Measurements from ENCODE around the gene FXYD7.
"Not testable (repeated sequence)": the region's sequence is repeated elsewhere in the genome, so short reads cannot be mapped to it uniquely, and the experiment has no call there.

Gene FXYD7

GRCh38 chr19:35129724-35130274 lies 13.3 kb upstream of the FXYD7 start:
- not testable (repeated sequence) for H3K27ac ChIP-seq (ENCODE audit: extremely low read depth, low read depth, low read length); H3K9me3 ChIP-seq (ENCODE audit: control insufficient read depth, insufficient read depth, low read depth, low read length); H3K4me3 ChIP-seq (ENCODE audit: low read depth, low read length); H3K36me3 ChIP-seq (ENCODE audit: control insufficient read depth in 2 of 2, insufficient read depth in 1 of 2, low read length in 2 of 2); H3K4me1 ChIP-seq (ENCODE audit: control insufficient read depth, insufficient read depth, low read length)
- ChIA-PET POLR2A (interaction anchor here (0.6 kb wide), 1 partner anchor 669 kb away, joined by 4 read pairs; no protein-coding TSS in a partner anchor), CTCF (interaction anchor here (0.6 to 1.1 kb wide), 4 partner anchors 11 to 848 kb away, joined by 3 to 4 read pairs (median 3); no protein-coding TSS in a partner anchor)

DNA sequence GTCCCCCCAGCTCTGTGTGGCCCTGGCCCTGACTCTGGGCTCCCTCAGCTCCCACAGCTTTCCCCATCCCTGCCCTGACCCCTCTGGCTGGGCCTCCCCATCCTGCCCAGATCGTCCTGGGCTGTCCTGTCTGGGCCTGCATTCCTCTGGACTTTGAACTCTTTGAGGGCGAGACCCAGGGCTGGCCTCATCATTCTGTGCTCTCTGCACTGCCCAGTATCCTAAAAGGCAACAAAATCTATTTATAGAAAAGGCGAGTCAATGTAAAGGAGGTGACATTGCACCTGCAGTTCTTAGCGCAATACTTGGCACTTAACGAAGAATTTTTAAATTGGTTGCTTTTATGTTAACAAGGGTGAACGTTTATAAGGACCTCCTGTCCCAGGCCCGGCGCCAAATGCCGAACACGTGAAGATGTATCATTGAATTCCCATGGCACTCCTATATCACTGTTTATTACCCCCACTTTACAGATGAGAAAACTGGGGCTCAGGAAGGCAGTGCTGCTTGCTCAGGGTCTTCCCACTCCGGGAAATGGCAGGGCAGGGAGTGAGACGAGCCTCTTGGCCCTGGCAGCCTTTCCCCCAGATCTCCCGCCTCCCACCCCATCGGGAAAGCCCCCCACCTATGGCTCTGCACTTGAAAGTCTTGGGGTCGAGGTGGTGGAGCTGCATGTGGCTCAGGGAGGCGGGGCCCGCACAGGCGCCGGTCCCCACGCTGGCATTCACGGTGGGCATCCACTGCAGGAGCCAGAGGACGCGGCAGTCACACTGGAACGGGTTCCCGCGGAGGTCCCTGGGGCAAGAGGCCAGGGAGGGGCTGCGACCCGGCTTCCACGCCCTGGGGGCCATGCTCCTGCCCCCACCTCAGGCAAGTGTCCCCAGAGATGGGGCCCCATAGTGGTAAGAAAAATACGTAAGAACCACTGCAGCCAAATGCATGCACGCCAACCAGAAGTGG lies 12.0 kb upstream of the FXYD7 start:
- POLR2A ChIA-PET: no interaction called here
- H3K27ac ChIP-seq (ENCODE audit: extremely low read depth, low read depth, low read length): no peak overlapping the region

More for the DNA sequence above, 12.0 kb upstream of the FXYD7 start:
- no peak for TF ChIP-seq ZNF792 (tag by site-specific recombination; IDR thresholded peaks at IDR 0.05)
- no peak for TF ChIP-seq HOXD13 (CRISPR knock-in tag; IDR thresholded peaks at IDR 0.05; ENCODE audit: borderline replicate concordance)
- TF ChIP-seq HIC1 (tag by site-specific recombination; IDR thresholded peaks at IDR 0.05): 0 out of 2 replicates have a peak, but pooled peaks have one; percentile 12
- TF ChIP-seq, protein P1, sequence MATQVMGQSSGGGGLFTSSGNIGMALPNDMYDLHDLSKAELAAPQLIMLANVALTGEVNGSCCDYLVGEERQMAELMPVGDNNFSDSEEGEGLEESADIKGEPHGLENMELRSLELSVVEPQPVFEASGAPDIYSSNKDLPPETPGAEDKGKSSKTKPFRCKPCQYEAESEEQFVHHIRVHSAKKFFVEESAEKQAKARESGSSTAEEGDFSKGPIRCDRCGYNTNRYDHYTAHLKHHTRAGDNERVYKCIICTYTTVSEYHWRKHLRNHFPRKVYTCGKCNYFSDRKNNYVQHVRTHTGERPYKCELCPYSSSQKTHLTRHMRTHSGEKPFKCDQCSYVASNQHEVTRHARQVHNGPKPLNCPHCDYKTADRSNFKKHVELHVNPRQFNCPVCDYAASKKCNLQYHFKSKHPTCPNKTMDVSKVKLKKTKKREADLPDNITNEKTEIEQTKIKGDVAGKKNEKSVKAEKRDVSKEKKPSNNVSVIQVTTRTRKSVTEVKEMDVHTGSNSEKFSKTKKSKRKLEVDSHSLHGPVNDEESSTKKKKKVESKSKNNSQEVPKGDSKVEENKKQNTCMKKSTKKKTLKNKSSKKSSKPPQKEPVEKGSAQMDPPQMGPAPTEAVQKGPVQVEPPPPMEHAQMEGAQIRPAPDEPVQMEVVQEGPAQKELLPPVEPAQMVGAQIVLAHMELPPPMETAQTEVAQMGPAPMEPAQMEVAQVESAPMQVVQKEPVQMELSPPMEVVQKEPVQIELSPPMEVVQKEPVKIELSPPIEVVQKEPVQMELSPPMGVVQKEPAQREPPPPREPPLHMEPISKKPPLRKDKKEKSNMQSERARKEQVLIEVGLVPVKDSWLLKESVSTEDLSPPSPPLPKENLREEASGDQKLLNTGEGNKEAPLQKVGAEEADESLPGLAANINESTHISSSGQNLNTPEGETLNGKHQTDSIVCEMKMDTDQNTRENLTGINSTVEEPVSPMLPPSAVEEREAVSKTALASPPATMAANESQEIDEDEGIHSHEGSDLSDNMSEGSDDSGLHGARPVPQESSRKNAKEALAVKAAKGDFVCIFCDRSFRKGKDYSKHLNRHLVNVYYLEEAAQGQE (tag by site-specific recombination; IDR thresholded peaks at IDR 0.05): no peak
- TF ChIP-seq ZNF37A (tag by site-specific recombination; IDR thresholded peaks at IDR 0.05): no peak
- no peak for TF ChIP-seq ZNF280D (tag by site-specific recombination; IDR thresholded peaks at IDR 0.05)
- TF ChIP-seq GLIS2 (tag by site-specific recombination; IDR thresholded peaks at IDR 0.05): peak; percentile 35; the same call in 1 of the 2 replicates
- TF ChIP-seq BCL6B (tag by site-specific recombination; IDR thresholded peaks at IDR 0.05): no peak
- TF ChIP-seq ZNF571 (tag by site-specific recombination; IDR thresholded peaks at IDR 0.05): no peak
- TF ChIP-seq ZNF398 (tag by site-specific recombination; IDR thresholded peaks at IDR 0.05): no peak
- no peak for TF ChIP-seq ZNF10 (tag by site-specific recombination; IDR thresholded peaks at IDR 0.05)
- TF ChIP-seq ZNF426 (tag by site-specific recombination; IDR thresholded peaks at IDR 0.05): no peak
- TF ChIP-seq ZIC2 (tag by site-specific recombination; IDR thresholded peaks at IDR 0.05): peak; percentile 20; the same call in 1 of the 2 replicates
- TF ChIP-seq, protein P2, sequence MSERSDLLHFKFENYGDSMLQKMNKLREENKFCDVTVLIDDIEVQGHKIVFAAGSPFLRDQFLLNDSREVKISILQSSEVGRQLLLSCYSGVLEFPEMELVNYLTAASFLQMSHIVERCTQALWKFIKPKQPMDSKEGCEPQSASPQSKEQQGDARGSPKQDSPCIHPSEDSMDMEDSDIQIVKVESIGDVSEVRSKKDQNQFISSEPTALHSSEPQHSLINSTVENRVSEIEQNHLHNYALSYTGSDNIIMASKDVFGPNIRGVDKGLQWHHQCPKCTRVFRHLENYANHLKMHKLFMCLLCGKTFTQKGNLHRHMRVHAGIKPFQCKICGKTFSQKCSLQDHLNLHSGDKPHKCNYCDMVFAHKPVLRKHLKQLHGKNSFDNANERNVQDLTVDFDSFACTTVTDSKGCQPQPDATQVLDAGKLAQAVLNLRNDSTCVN (tag by site-specific recombination; optimal IDR thresholded peaks at IDR 0.05): no peak
- no peak for TF ChIP-seq SCRT2 (tag by site-specific recombination; IDR thresholded peaks at IDR 0.05)
- peaks cover 3% of the 10 kb centered on the region for H3K4me1 ChIP-seq (ENCODE audit: control insufficient read depth, insufficient read depth, low read length)
- H3K36me3 ChIP-seq (ENCODE audit: control insufficient read depth in 2 of 2, insufficient read depth in 1 of 2, low read length in 2 of 2): no peaks in the 10 kb centered on the region
- CTCF ChIA-PET: interaction anchor here (0.6 to 1.1 kb wide), 5 partner anchors 10 to 337 kb away, joined by 3 to 5 read pairs (median 3); no protein-coding TSS in a partner anchor
- no peak overlapping the region for H3K4me3 ChIP-seq (ENCODE audit: low read depth, low read length)
- H3K9me3 ChIP-seq (ENCODE audit: control insufficient read depth, insufficient read depth, low read depth, low read length): no peaks in the 10 kb centered on the region
